Activated naive CD8-positive, alpha-beta T cell treated with anti-CD3 and anti-CD28 coated beads for 36 hours (primary cell): ENCODE results near the gene DBP. TPM values are rescaled to one million over a fixed set of nuclear protein-coding genes. Genes with fewer than 3 reads are reported as not detected.

Experiments
- total RNA-seq, 2 experiments: library from RNA; stranded (reverse); gene quantifications; one replicate each; pipeline ENCODE4 v1.2.3, GENCODE V29; 2021

Gene DBP
- total RNA-seq, 2 experiments from 2014 or later: 9.3 to 10.1 TPM

Other genes with a start within 250 kb of the DBP start
- 10 to 100 TPM; 72.5 to 73.9 TPM for gene KDELR1, start 245.8 kb downstream of the DBP start, total RNA-seq
- gene GRIN2D, start 243.7 kb downstream of the DBP start, total RNA-seq: under 1 TPM; 0.28 to 0.29 TPM
- gene GRWD1, start 191.4 kb downstream of the DBP start, total RNA-seq: 10 to 100 TPM; 91.1 to 98.5 TPM
- gene KCNJ14, start 181.8 kb downstream of the DBP start, total RNA-seq: 1 to 10 TPM; 1.4 to 1.5 TPM
- 10 to 100 TPM; 18.2 to 21.7 TPM for gene CYTH2, start 168.0 kb downstream of the DBP start, total RNA-seq
- 1 to 10 TPM; 2.2 to 2.8 TPM for gene LMTK3, start 125.5 kb downstream of the DBP start, total RNA-seq
- gene SULT2B1, start 85.2 kb downstream of the DBP start, total RNA-seq: not detected
- gene SPACA4, start 30.6 kb downstream of the DBP start, total RNA-seq: not detected
- gene FAM83E, start 22.3 kb downstream of the DBP start, total RNA-seq: 1 to 10 TPM; 4.4 TPM
- gene RPL18, start 18.2 kb downstream of the DBP start, total RNA-seq: 1,000 to 10,000 TPM; 1,968 to 2,008 TPM
- 10 to 100 TPM; 36.7 to 40.8 TPM for gene SPHK2, start 17.9 kb downstream of the DBP start, total RNA-seq
- gene CA11, start 8.8 kb upstream of the DBP start, total RNA-seq: 10 to 100 TPM; 11.9 to 14.1 TPM
- gene NTN5, start 35.6 kb upstream of the DBP start, total RNA-seq: under 1 TPM; 0.21 to 0.24 TPM
- gene FUT2, start 58.6 kb upstream of the DBP start, total RNA-seq: not detected
- under 1 TPM; 0.41 to 0.46 TPM for gene MAMSTR, start 82.3 kb upstream of the DBP start, total RNA-seq
- gene RASIP1, start 103.2 kb upstream of the DBP start, total RNA-seq: under 1 TPM; 0.40 to 0.49 TPM
- gene IZUMO1, start 109.5 kb upstream of the DBP start, total RNA-seq: not detected
- gene FUT1, start 115.3 kb upstream of the DBP start, total RNA-seq: under 1 TPM; 0.06 to 0.12 TPM
- gene FGF21, start 118.1 kb upstream of the DBP start, total RNA-seq: not detected
- 10 to 100 TPM; 62.6 to 63.6 TPM for gene BCAT2, start 173.7 kb upstream of the DBP start, total RNA-seq
- under 1 TPM; 0.35 to 0.66 TPM for gene HSD17B14, start 199.1 kb upstream of the DBP start, total RNA-seq
- 1 to 10 TPM; 5.8 to 7.6 TPM for gene PLEKHA4, start 231.2 kb upstream of the DBP start, total RNA-seq
- 10 to 100 TPM; 60.8 to 65.4 TPM for gene PPP1R15A, start 235.0 kb upstream of the DBP start, total RNA-seq